Left ventricle myocardium inferior (tissue), 1 donor: ENCODE results near the gene UBR3. TPM values are rescaled to one million over a fixed set of nuclear protein-coding genes. Genes with fewer than 3 reads are reported as not detected.

ENCODE experiments used
- DNase-seq: peaks from one replicate; pipeline ENCODE4 v3.0.0-alpha.2; 2020
- H3K27ac ChIP-seq: fragments of 200-600 bp; replicated peaks from 2 replicates; pipeline ENCODE4 v1.8.0; 2021
- H3K27me3 ChIP-seq: fragments of 200-600 bp; 2 replicates; pipeline ENCODE4 v1.8.0; 2021; ENCODE audit warnings: low read depth
- H3K36me3 ChIP-seq: fragments of 200-600 bp; 2 replicates; pipeline ENCODE4 v1.8.0; 2021
- H3K4me1 ChIP-seq: fragments of 200-600 bp; 2 replicates; pipeline ENCODE4 v1.8.0; 2021
- H3K4me3 ChIP-seq: fragments of 200-600 bp; 2 replicates; pipeline ENCODE4 v1.8.0; 2021; ENCODE audit warnings: mild to moderate bottlenecking, moderate library complexity
- H3K9me3 ChIP-seq: fragments of 200-600 bp; replicated peaks from 2 replicates; pipeline ENCODE4 v1.8.0; 2021
- CTCF ChIP-seq: fragments of 200-600 bp; IDR thresholded peaks from 2 replicates; pipeline ENCODE4 v1.8.0; 2021; ENCODE audit warnings: antibody characterized with exemption, mild to moderate bottlenecking, borderline replicate concordance
- intact Hi-C: fragments of 100-400 bp; cut with micrococcal nuclease; formaldehyde crosslinking; loops from one replicate; pipeline ENCODE4 v1.11.0; 2022
- total RNA-seq: library from RNA; stranded (reverse); fragmentation: NEBNext Ultra II Directional; extraction: Animal tissue kit (Norgen Biotek cat#: 25700); gene quantifications from one replicate; pipeline ENCODE4 v1.2.1, GENCODE V29; 2021
- donor health status: DM: no; HTN: yes; CAD: no; lungs with severe emphysema.

Gene UBR3
- total RNA-seq, 1 donor from 2014 or later, result 99.5 TPM

- H3K27me3 ChIP-seq, result no peaks in the 10 kb centered on the region
- peaks cover 8% of the 10 kb centered on the region for H3K4me1 ChIP-seq
- intact Hi-C loops, result no loop called here
- no peak overlapping the region for H3K27ac ChIP-seq
- no peak overlapping the region for H3K4me3 ChIP-seq
- TF ChIP-seq CTCF, result no peak
- H3K36me3 ChIP-seq, result peaks cover 31% of the 10 kb centered on the region
- DNase-seq, result no peak
- H3K9me3 ChIP-seq, result peaks cover 21% of the 10 kb centered on the region
Measured at GRCh38 chr2:169976335-169976851, 149.1 kb downstream of the UBR3 start.

GRCh38 chr2:169977530-169977929, 150.3 kb downstream of the UBR3 start:
- no peak for DNase-seq
- no peaks in the 10 kb centered on the region for H3K27me3 ChIP-seq
- peaks cover 21% of the 10 kb centered on the region for H3K9me3 ChIP-seq
- H3K27ac ChIP-seq, result no peak overlapping the region
- TF ChIP-seq CTCF, result no peak
- no peak overlapping the region for H3K4me3 ChIP-seq
- peaks cover 34% of the 10 kb centered on the region for H3K36me3 ChIP-seq
- H3K4me1 ChIP-seq, result peaks cover 8% of the 10 kb centered on the region
- intact Hi-C loops, result no loop called here

DNA sequence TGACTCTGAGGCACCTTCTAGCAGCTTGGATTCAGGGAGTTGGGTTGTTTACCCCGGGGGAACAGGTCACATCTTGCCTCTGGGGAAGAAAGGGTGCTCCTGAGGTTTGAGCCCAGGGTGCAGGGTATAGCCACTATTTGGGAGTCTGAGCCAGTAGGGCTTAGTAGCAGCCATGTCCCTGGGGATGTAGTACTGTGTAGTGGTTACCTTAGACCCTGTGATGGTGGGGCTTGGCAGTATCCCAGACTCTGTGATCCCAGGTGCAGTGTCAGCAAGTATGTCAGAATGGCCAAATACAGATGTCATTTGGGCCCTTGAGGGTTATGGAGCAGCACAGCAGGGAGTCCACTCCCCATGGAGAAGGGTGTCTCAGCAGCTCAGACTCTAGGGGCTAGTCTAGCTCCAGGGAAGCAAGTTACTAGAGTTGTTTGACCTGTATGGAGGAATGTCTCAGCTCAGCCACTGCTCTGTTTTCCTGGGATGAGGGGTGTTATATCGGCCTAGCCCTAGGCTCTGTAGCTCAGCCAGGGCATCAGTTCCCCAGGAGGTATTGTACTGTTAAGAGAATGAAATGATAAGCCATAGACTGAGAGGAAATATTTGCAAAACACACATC, 151.3 kb downstream of the UBR3 start:
- H3K4me1 ChIP-seq, result peaks cover 8% of the 10 kb centered on the region
- peaks cover 34% of the 10 kb centered on the region for H3K36me3 ChIP-seq
- H3K27ac ChIP-seq, result no peak overlapping the region
- no peaks in the 10 kb centered on the region for H3K27me3 ChIP-seq
- TF ChIP-seq CTCF, result no peak
- no peak overlapping the region for H3K4me3 ChIP-seq
- no peak for DNase-seq
- peaks cover 21% of the 10 kb centered on the region for H3K9me3 ChIP-seq
- intact Hi-C loops, result no loop called here

DNA sequence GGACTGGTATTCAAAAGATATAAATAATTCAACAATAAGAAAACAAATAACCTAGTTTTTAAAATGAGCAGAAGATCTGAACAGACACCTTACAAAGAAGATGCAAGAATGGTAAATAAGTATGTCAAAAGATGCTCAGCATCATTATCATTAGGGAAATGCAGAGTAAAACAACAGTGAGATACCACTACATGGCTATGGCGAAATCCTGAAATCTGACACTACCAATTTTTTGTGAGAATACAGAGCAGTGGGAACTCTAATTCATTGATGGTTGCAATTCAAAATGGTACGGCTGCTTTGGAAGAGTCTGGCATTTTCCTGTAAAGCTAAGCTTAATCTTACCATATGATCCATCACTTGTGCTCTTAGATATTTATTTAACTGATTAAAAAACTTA, 151.8 kb downstream of the UBR3 start:
- Histone ChIP-seq H3K4me3 (no peak overlapping the region), H3K27me3 (no peaks in the 10 kb centered on the region), H3K36me3 (peaks cover 33% of the 10 kb centered on the region), H3K4me1 (peaks cover 8% of the 10 kb centered on the region), H3K9me3 (peaks cover 21% of the 10 kb centered on the region), H3K27ac (no peak overlapping the region)
- no peak for TF ChIP-seq CTCF
- no peak for DNase-seq
- intact Hi-C loops, result no loop called here

DNA sequence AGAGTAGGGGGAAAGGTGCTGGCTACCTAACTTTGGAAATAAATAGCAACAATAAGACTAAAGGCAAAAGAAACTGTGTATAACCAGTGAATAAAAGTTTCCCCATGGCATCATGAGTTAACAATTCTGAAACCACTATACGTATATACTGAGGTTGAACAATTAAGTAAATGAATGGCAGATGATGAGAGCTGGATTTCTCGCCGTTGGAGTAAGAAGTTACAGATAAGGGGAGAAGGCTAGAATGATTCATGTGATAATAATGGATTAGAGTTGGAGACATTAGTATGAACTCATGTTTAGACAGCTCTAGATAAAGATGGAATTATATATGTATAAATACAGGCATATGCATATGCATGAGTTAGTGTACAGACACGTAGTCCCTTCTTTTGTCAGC, 152.7 kb downstream of the UBR3 start:
- peaks cover 19% of the 10 kb centered on the region for H3K9me3 ChIP-seq
- no peak overlapping the region for H3K27ac ChIP-seq

More for the DNA sequence above, 152.7 kb downstream of the UBR3 start:
- TF ChIP-seq CTCF, result no peak
- DNase-seq, result no peak
- peaks cover 25% of the 10 kb centered on the region for H3K36me3 ChIP-seq
- H3K4me3 ChIP-seq, result no peak overlapping the region
- intact Hi-C loops, result no loop called here
- peaks cover 8% of the 10 kb centered on the region for H3K4me1 ChIP-seq
- H3K27me3 ChIP-seq, result no peaks in the 10 kb centered on the region
